Loucy (cell line): ENCODE data around the gene IMPG2.

Experiments used
- H2AFZ ChIP-seq: fragments of 200-600 bp; sonication (generic); 2 replicates; pipeline ENCODE4 v1.6.0; 2016; ENCODE audit warnings: antibody characterized with exemption, mild to moderate bottlenecking, low read length, moderate library complexity
- H3F3A ChIP-seq: fragments of 200-600 bp; 2 replicates; pipeline ENCODE4 v1.6.0; 2016; ENCODE audit warnings: antibody characterized with exemption, low read depth, mild to moderate bottlenecking
- H3K27me3 ChIP-seq: fragments of 200-600 bp; sonication (generic); 2 replicates; pipeline ENCODE4 v1.6.1; 2014; ENCODE audit warnings: low read length, mild to moderate bottlenecking; ENCODE audit not compliant: insufficient read depth, poor library complexity, severe bottlenecking
- H3K36me3 ChIP-seq: fragments of 200-600 bp; sonication (generic); 2 replicates; pipeline ENCODE4 v1.6.1; 2016; ENCODE audit warnings: low read length; ENCODE audit not compliant: insufficient read depth
- H3K4me1 ChIP-seq: fragments of 200-600 bp; sonication (generic); 2 replicates; pipeline ENCODE4 v1.5.1; 2014; ENCODE audit warnings: low read length, mild to moderate bottlenecking; ENCODE audit not compliant: insufficient read depth, poor library complexity, severe bottlenecking
- H3K4me2 ChIP-seq: fragments of 200-600 bp; sonication (generic); 2 replicates; pipeline ENCODE4 v1.6.0; 2014; ENCODE audit warnings: antibody characterized with exemption, low read length, low read depth, mild to moderate bottlenecking; ENCODE audit not compliant: poor library complexity, severe bottlenecking
- H3K4me3 ChIP-seq: fragments of 200-600 bp; sonication (generic); 2 replicates; pipeline ENCODE4 v1.5.1; 2014; ENCODE audit warnings: low read length, mild to moderate bottlenecking, mixed read lengths; ENCODE audit not compliant: poor library complexity, severe bottlenecking
- H3K79me2 ChIP-seq: fragments of 200-600 bp; sonication (generic); 2 replicates; pipeline ENCODE4 v1.6.1; 2014; ENCODE audit warnings: low read length; ENCODE audit not compliant: insufficient read depth
- H3K9ac ChIP-seq: fragments of 200-600 bp; sonication (generic); 2 replicates; pipeline ENCODE4 v1.6.0; 2014; ENCODE audit warnings: mild to moderate bottlenecking, low read depth, low read length, moderate library complexity; ENCODE audit not compliant: poor library complexity, severe bottlenecking
- H3K9me2 ChIP-seq: fragments of 200-600 bp; sonication (generic); replicated peaks from 2 replicates; pipeline ENCODE4 v1.6.1; 2016; ENCODE audit warnings: low read depth, low read length, mixed read lengths
- H3K9me3 ChIP-seq: fragments of 200-600 bp; sonication (generic); 2 replicates; pipeline ENCODE4 v1.6.1; 2014; ENCODE audit warnings: mild to moderate bottlenecking, antibody characterized with exemption, low read length, low read depth; ENCODE audit not compliant: insufficient read depth
- H4K20me1 ChIP-seq: fragments of 200-600 bp; sonication (generic); 2 replicates; pipeline ENCODE4 v1.6.0; 2014; ENCODE audit warnings: antibody characterized with exemption, low read length, mild to moderate bottlenecking; ENCODE audit not compliant: insufficient read depth, poor library complexity, severe bottlenecking
- CTCF ChIP-seq: fragments of 200-600 bp; sonication (generic); conservative IDR thresholded peaks from 2 replicates; pipeline ENCODE4 v1.5.1; 2014; ENCODE audit warnings: mild to moderate bottlenecking, antibody characterized with exemption, low read length
- EZH2phosphoT487 ChIP-seq: fragments of 200-600 bp; IDR thresholded peaks from 2 replicates; pipeline ENCODE4 v1.6.1; 2018; ENCODE audit warnings: antibody characterized with exemption, mild to moderate bottlenecking, moderate library complexity, borderline replicate concordance

The IMPG2 gene

GRCh38 chr3:101252307-101252706, 68.1 kb downstream of the IMPG2 start:
- Histone ChIP-seq H3K4me2 (no peak overlapping the region), H3K4me3 (no peak overlapping the region), H3K27me3 (no peaks in the 10 kb centered on the region), H2AFZ (no peak overlapping the region), H3K4me1 (no peaks in the 10 kb centered on the region), H3K9me3 (no peaks in the 10 kb centered on the region), H3K79me2 (no peaks in the 10 kb centered on the region), H3K36me3 (no peaks in the 10 kb centered on the region), H3K9me2 (no peaks in the 10 kb centered on the region), H3K9ac (no peak overlapping the region), H4K20me1 (no peaks in the 10 kb centered on the region), H3F3A (no peaks in the 10 kb centered on the region)
- TF ChIP-seq CTCF = no peak
- TF ChIP-seq EZH2phosphoT487 = no peak

GRCh38 chr3:101251441-101251840, 68.9 kb downstream of the IMPG2 start:
- no peaks in the 10 kb centered on the region for H3K27me3 ChIP-seq
- TF ChIP-seq EZH2phosphoT487 = no peak
- no peak for TF ChIP-seq CTCF
- H4K20me1 ChIP-seq = no peaks in the 10 kb centered on the region
- no peak overlapping the region for H3K4me3 ChIP-seq
- no peaks in the 10 kb centered on the region for H3K4me1 ChIP-seq
- H2AFZ ChIP-seq = no peak overlapping the region
- no peaks in the 10 kb centered on the region for H3K9me2 ChIP-seq
- H3K9me3 ChIP-seq = no peaks in the 10 kb centered on the region
- H3F3A ChIP-seq = no peaks in the 10 kb centered on the region
- H3K79me2 ChIP-seq = no peaks in the 10 kb centered on the region
- H3K9ac ChIP-seq = no peak overlapping the region
- H3K4me2 ChIP-seq = no peak overlapping the region
- H3K36me3 ChIP-seq = no peaks in the 10 kb centered on the region

GRCh38 chr3:101249522-101249921, 70.9 kb downstream of the IMPG2 start:
- Histone ChIP-seq H3K36me3 (no peaks in the 10 kb centered on the region), H3K27me3 (no peaks in the 10 kb centered on the region), H3K4me1 (no peaks in the 10 kb centered on the region), H3F3A (no peaks in the 10 kb centered on the region), H3K9ac (no peak overlapping the region), H2AFZ (no peak overlapping the region), H3K4me3 (no peak overlapping the region), H3K79me2 (no peaks in the 10 kb centered on the region), H3K9me3 (no peaks in the 10 kb centered on the region), H4K20me1 (no peaks in the 10 kb centered on the region), H3K4me2 (no peak overlapping the region), H3K9me2 (no peaks in the 10 kb centered on the region)
- TF ChIP-seq EZH2phosphoT487 (no peak), CTCF (no peak)
